ENCODE results near the gene SMKR1. TPM values are rescaled to one million over a fixed set of nuclear protein-coding genes. Genes with fewer than 3 reads are reported as not detected.

SMKR1 gene
- total RNA-seq, 1 experiment from 2014 or later: 1.4 TPM

DNA sequence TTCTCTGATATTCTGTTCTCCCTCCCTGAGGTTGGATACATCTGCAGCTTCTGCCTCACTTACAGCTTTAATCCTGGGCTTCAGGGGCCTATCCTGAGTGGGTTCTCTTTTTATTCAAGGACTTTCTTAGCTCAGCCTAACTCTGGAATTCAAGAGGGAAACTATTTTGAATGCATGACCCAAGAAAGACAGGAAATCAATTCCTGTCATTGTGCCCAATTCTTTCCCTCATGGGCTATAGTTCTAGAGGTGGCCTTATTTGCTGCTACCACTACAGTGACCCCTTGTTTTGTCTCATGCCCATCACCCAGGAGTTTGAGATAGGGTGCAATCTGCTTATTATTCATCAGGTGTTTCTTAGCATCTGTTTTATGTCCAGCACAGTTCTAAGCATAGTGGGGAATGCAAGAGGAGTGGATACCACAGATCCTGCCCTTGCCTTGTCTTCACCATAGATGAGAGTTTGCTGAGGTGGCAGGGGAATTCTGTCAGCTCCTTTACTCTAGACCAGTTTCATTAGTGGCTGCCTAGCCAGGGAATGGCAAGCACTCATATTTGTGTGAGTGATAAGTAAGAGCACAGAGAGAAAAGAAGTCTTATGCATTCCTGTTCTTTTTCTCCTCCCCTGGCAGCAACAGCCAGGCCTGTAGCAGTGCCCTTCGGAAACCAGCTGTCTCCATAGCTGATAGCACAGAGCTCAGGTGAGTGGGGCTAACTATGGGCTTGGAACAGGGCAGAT, 48.7 kb upstream of the SMKR1 start:
- CTCF ChIA-PET: no interaction called here
- no peak for ATAC-seq
- no TSS peak for BruUV-seq (replicated peaks)
- H3K9me3 ChIP-seq (ENCODE audit: control insufficient read depth, insufficient read depth, low read depth, low read length): peaks cover under 1% of the 10 kb centered on the region; the same call in 1 of the 2 replicates
- H3K27me3 ChIP-seq (ENCODE audit: control insufficient read depth, insufficient read depth, low read length): no peaks in the 10 kb centered on the region
- DNase-seq (ENCODE audit: low read depth, low spot score): no peak
- in situ Hi-C loops (cut with HindIII; ENCODE audit: low pct_unique_long_range_greater_than_20kb, low sequenced_read_pairs) (no loop called here), intact Hi-C loops (cut with micrococcal nuclease; ENCODE audit: unreplicated experiment) (no loop called here)
- no peaks in the 10 kb centered on the region for H3K4me1 ChIP-seq (ENCODE audit: control insufficient read depth, insufficient read depth, low read length)
- H3K27ac ChIP-seq (ENCODE audit: low read length): no peak overlapping the region
- no peak overlapping the region for H3K4me3 ChIP-seq (ENCODE audit: low read depth in 2 of 2, low read length in 2 of 2)
- no peak for TF ChIP-seq POLR2AphosphoS5 (IDR thresholded peaks at IDR 0.05; ENCODE audit: low read depth, low read length)
- TF ChIP-seq, protein P1, sequence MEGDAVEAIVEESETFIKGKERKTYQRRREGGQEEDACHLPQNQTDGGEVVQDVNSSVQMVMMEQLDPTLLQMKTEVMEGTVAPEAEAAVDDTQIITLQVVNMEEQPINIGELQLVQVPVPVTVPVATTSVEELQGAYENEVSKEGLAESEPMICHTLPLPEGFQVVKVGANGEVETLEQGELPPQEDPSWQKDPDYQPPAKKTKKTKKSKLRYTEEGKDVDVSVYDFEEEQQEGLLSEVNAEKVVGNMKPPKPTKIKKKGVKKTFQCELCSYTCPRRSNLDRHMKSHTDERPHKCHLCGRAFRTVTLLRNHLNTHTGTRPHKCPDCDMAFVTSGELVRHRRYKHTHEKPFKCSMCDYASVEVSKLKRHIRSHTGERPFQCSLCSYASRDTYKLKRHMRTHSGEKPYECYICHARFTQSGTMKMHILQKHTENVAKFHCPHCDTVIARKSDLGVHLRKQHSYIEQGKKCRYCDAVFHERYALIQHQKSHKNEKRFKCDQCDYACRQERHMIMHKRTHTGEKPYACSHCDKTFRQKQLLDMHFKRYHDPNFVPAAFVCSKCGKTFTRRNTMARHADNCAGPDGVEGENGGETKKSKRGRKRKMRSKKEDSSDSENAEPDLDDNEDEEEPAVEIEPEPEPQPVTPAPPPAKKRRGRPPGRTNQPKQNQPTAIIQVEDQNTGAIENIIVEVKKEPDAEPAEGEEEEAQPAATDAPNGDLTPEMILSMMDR (IDR thresholded peaks at IDR 0.05): no peak
- TF ChIP-seq SIN3A (IDR thresholded peaks at IDR 0.05; ENCODE audit: borderline replicate concordance, insufficient read depth, low read depth, low read length): no peak
- TF ChIP-seq, protein P2, sequence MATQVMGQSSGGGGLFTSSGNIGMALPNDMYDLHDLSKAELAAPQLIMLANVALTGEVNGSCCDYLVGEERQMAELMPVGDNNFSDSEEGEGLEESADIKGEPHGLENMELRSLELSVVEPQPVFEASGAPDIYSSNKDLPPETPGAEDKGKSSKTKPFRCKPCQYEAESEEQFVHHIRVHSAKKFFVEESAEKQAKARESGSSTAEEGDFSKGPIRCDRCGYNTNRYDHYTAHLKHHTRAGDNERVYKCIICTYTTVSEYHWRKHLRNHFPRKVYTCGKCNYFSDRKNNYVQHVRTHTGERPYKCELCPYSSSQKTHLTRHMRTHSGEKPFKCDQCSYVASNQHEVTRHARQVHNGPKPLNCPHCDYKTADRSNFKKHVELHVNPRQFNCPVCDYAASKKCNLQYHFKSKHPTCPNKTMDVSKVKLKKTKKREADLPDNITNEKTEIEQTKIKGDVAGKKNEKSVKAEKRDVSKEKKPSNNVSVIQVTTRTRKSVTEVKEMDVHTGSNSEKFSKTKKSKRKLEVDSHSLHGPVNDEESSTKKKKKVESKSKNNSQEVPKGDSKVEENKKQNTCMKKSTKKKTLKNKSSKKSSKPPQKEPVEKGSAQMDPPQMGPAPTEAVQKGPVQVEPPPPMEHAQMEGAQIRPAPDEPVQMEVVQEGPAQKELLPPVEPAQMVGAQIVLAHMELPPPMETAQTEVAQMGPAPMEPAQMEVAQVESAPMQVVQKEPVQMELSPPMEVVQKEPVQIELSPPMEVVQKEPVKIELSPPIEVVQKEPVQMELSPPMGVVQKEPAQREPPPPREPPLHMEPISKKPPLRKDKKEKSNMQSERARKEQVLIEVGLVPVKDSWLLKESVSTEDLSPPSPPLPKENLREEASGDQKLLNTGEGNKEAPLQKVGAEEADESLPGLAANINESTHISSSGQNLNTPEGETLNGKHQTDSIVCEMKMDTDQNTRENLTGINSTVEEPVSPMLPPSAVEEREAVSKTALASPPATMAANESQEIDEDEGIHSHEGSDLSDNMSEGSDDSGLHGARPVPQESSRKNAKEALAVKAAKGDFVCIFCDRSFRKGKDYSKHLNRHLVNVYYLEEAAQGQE (IDR thresholded peaks at IDR 0.05; ENCODE audit: insufficient read depth in 1 of 2, low read depth in 2 of 2, low read length in 1 of 2): no peak
- TF ChIP-seq TCF7L2 (IDR thresholded peaks at IDR 0.05; ENCODE audit: low read depth, low read length): no peak
- H3K36me3 ChIP-seq (ENCODE audit: control insufficient read depth, insufficient read depth, low read length): no peaks in the 10 kb centered on the region
- POLR2A ChIA-PET: no interaction called here

DNA sequence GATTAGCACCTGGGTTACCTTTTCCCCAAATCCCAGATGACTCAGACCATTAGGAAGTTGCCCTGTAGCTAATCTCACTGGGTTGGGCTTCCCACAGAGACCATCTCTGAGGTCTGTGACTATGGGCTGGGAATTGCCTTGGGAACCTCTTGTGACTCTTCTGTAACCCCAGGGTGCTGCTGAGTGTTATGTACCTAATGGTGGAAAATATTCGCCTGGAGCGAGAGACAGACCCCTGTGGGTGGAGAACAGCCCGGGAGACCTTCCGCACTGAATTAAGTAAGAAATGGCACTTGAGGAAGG, 48.1 kb upstream of the SMKR1 start:
- intact Hi-C loops (cut with micrococcal nuclease; ENCODE audit: unreplicated experiment): no loop called here
- BruUV-seq (replicated peaks): no TSS peak
- H3K36me3 ChIP-seq (ENCODE audit: control insufficient read depth, insufficient read depth, low read length): no peaks in the 10 kb centered on the region
- in situ Hi-C loops (cut with HindIII; ENCODE audit: low pct_unique_long_range_greater_than_20kb, low sequenced_read_pairs): no loop called here
- no peak overlapping the region for H3K4me3 ChIP-seq (ENCODE audit: low read depth in 2 of 2, low read length in 2 of 2)
- TF ChIP-seq, protein P2 (IDR thresholded peaks at IDR 0.05; ENCODE audit: insufficient read depth in 1 of 2, low read depth in 2 of 2, low read length in 1 of 2): no peak
- no peak for TF ChIP-seq TCF7L2 (IDR thresholded peaks at IDR 0.05; ENCODE audit: low read depth, low read length)
- TF ChIP-seq, protein P1 (IDR thresholded peaks at IDR 0.05): no peak
- TF ChIP-seq SIN3A (IDR thresholded peaks at IDR 0.05; ENCODE audit: borderline replicate concordance, insufficient read depth, low read depth, low read length): no peak
- TF ChIP-seq POLR2AphosphoS5 (IDR thresholded peaks at IDR 0.05; ENCODE audit: low read depth, low read length): no peak
- ATAC-seq (no peak), DNase-seq (ENCODE audit: low read depth, low spot score) (no peak)
- H3K9me3 ChIP-seq (ENCODE audit: control insufficient read depth, insufficient read depth, low read depth, low read length): no peaks in the 10 kb centered on the region
- ChIA-PET POLR2A (no interaction called here), CTCF (no interaction called here)
- no peaks in the 10 kb centered on the region for H3K4me1 ChIP-seq (ENCODE audit: control insufficient read depth, insufficient read depth, low read length)
- H3K27me3 ChIP-seq (ENCODE audit: control insufficient read depth, insufficient read depth, low read length): no peaks in the 10 kb centered on the region
- H3K27ac ChIP-seq (ENCODE audit: low read length): no peak overlapping the region

All from Panc1 (cell line).